Erythroblast (primary cell): Measurements from ENCODE around the gene QPRT.

Source experiments
- GATA1 ChIP-seq: IDR thresholded peaks from 2 replicates; pipeline ENCODE4 v1.6.1; 2011; ENCODE audit warnings: low read depth, mild to moderate bottlenecking, control low read depth, low read length, moderate library complexity
- POLR2A ChIP-seq: IDR thresholded peaks from 2 replicates; pipeline ENCODE4 v1.6.1; 2011; ENCODE audit warnings: mild to moderate bottlenecking, low read length

- no peak for TF ChIP-seq POLR2A
- no peak for TF ChIP-seq GATA1
Measured at GRCh38 chr16:29649588-29650494, 29.1 kb upstream of the QPRT start.
